Spleen (tissue), 11 donors: ENCODE results near the gene C16orf54. TPM values are rescaled to one million over a fixed set of nuclear protein-coding genes. Genes with fewer than 3 reads are reported as not detected.

Source experiments
- DNase-seq: peaks from one replicate; pipeline ENCODE4 v3.0.0-alpha.2; 2020
- H3K27ac ChIP-seq, 8 donors: fragments of 200-600 bp; sonication (generic) in 7 of 8; 1 replicate in 4 of 8; 2 replicates in 4 of 8; pipeline versions ENCODE4 v1.5.0 to v1.8.0; 2016 to 2021; ENCODE audit warnings: inconsistent platforms in 4 of 8, mild to moderate bottlenecking in 4 of 8, moderate library complexity in 1 of 8
- H3K27me3 ChIP-seq, 7 donors: fragments of 200-600 bp; sonication (generic) in 6 of 7; replicated peaks in 1 of 7; 1 replicate in 4 of 7; 2 replicates in 3 of 7; pipeline versions ENCODE4 v1.5.0 to v1.8.0; 2016 to 2021; ENCODE audit warnings: inconsistent platforms in 3 of 7, mild to moderate bottlenecking in 1 of 7
- H3K36me3 ChIP-seq, 6 donors: fragments of 200-600 bp; sonication (generic) in 5 of 6; 1 replicate in 4 of 6; 2 replicates in 2 of 6; pipeline versions ENCODE4 v1.5.0 to v1.8.0; 2016 to 2021; ENCODE audit warnings: inconsistent platforms in 2 of 6
- H3K4me1 ChIP-seq, 6 donors: fragments of 200-600 bp; sonication (generic) in 5 of 6; 1 replicate in 3 of 6; 2 replicates in 3 of 6; pipeline versions ENCODE4 v1.5.0 to v1.8.0; 2016 to 2021; ENCODE audit warnings: inconsistent platforms in 3 of 6
- H3K4me3 ChIP-seq, 8 donors: fragments of 200-600 bp; sonication (generic) in 7 of 8; 1 replicate in 4 of 8; 2 replicates in 4 of 8; pipeline versions ENCODE4 v1.5.0 to v1.8.0; 2016 to 2021; ENCODE audit warnings: inconsistent platforms in 4 of 8, mild to moderate bottlenecking in 4 of 8, moderate library complexity in 2 of 8
- H3K9me3 ChIP-seq, 8 donors: fragments of 200-600 bp; sonication (generic) in 7 of 8; 1 replicate in 4 of 8; 2 replicates in 4 of 8; pipeline versions ENCODE4 v1.5.0 to v1.8.0; 2016 to 2021; ENCODE audit warnings: inconsistent platforms in 4 of 8
- POLR2A ChIP-seq, 3 donors: fragments of 450-650 bp; IDR thresholded peaks; one replicate each; pipeline ENCODE4 v1.5.1; 2017; ENCODE audit warnings: antibody characterized with exemption in 3 of 3, mild to moderate bottlenecking in 1 of 3
- POLR2AphosphoS5 ChIP-seq, 3 donors: sonication (generic); formaldehyde crosslinking; IDR thresholded peaks; one replicate each; pipeline ENCODE4 v1.5.1; 2017; ENCODE audit warnings: antibody characterized with exemption in 3 of 3
- WGBS, 5 donors: extraction: QIAGEN DNeasy Blood & Tissue Kit in 3 of 5; methylation state at CpG; one replicate each; pipeline versions ENCODE4 v1.1.5 to v1.1.7; 2013 to 2018; 5-methylcytosine and 5-hydroxymethylcytosine counted together
- intact Hi-C: fragments of 100-400 bp; cut with DNase I; formaldehyde crosslinking; loops from one replicate; pipeline ENCODE4 v1.15.0; 2023; ENCODE audit warnings: low total_unique reads
- polyA plus RNA-seq, 3 donors: library from polyadenylated mRNA; stranded (reverse); fragments of 200-250 nt; gene quantifications; one replicate each; pipeline ENCODE4 v1.2.1, GENCODE V29; 2013
- total RNA-seq, 7 donors: library from RNA; depleted of rRNA in 3 of 7; stranded (reverse); fragments of >200 nt in 3 of 7; fragmentation: NEBNext Ultra II Directional in 4 of 7; extraction: Animal tissue kit (Norgen Biotek cat#: 25700) in 4 of 7; gene quantifications; one replicate each; pipeline versions ENCODE4 v1.1.0 to v1.2.1, GENCODE V29; 2016 to 2021
- TF ChIP-seq, protein P1 (sequence below), 11 experiments: fragments of 200-600 bp in 7 of 11; fragments of 450-650 bp in 4 of 11; sonication (generic) in 4 of 11; IDR thresholded peaks in 8 of 11; conservative IDR thresholded peaks in 3 of 11; 1 replicate in 7 of 11; 2 replicates in 4 of 11; pipeline versions ENCODE4 v1.4.0 to v1.8.0; 2016 to 2021; ENCODE audit warnings: antibody characterized with exemption in 11 of 11, inconsistent platforms in 4 of 11, mild to moderate bottlenecking in 1 of 11
- donor health status: healthy with polysubstance abuse.
- donor health status: DM: no; HTN: no; CAD: no; lungs with moderate emphysema.
- donor health status: DM: no; HTN: no; CAD: no.
- donor health status: Bipolar disorder and iron deficiency.
- donor health status: healthy.
- donor health status: DM: no; HTN: no; CAD: no.
- donor health status: DM: yes; HTN: yes; CAD: no.

The C16orf54 gene
- total and polyA plus RNA-seq, 10 donors = 15.6 to 46.0 (median 35.0) TPM

DNA sequence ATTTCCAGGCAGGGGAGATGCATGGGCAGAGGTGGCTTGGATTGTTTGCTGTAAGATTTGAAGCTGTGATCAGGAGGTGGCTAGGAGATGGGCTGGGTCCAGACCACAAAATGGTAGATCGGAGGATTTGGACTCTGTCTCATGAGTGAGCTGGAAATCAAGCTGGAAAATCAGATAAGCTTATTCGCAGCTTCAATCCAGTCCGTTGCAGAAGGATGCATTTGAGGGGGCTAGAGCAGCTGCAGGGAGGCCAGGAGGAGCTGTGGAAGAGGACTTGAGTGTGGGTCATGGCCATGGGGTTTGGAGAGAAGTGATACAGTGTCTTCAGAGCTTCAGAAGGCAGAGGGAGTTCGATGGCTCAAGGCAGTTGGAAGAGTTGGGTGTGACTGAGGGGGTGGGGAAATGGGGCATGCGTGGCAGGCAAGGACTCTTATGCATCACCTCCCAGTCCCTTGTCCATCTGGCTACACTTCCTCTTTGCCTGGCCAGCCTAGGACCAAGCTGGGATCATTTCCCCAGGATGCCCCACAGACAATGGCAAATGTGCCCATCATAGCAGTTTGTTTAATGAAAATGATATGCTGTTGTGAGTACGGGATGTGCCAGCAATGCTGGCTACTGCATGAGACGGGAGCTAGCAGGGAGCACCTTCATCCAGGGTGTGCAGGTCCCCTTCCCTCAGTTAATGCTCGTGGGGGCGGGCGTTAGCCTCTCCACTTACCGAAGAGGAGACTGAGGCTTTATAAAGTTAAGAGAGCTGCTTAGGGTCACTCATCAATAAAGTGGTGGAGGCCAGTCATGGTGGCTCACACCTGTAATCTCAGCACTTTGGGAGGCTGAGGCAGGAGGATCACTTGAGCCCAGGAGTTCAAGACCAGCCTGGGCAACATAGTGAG, 46.2 kb downstream of the C16orf54 start:
- peaks cover 9 to 37% (median 31%) of the 10 kb centered on the region in 6 donors for H3K4me1 ChIP-seq
- no peaks in the 10 kb centered on the region for H3K27me3 ChIP-seq
- H3K9me3 ChIP-seq = peaks cover 0 to 10% (median 0%) of the 10 kb centered on the region in 8 donors
- H3K36me3 ChIP-seq = no peaks in the 10 kb centered on the region
- no peak overlapping the region for H3K4me3 ChIP-seq
- TF ChIP-seq POLR2A (IDR thresholded peaks at IDR 0.05) (no peak), POLR2AphosphoS5 (IDR thresholded peaks at IDR 0.05) (no peak)
- TF ChIP-seq, protein P1, sequence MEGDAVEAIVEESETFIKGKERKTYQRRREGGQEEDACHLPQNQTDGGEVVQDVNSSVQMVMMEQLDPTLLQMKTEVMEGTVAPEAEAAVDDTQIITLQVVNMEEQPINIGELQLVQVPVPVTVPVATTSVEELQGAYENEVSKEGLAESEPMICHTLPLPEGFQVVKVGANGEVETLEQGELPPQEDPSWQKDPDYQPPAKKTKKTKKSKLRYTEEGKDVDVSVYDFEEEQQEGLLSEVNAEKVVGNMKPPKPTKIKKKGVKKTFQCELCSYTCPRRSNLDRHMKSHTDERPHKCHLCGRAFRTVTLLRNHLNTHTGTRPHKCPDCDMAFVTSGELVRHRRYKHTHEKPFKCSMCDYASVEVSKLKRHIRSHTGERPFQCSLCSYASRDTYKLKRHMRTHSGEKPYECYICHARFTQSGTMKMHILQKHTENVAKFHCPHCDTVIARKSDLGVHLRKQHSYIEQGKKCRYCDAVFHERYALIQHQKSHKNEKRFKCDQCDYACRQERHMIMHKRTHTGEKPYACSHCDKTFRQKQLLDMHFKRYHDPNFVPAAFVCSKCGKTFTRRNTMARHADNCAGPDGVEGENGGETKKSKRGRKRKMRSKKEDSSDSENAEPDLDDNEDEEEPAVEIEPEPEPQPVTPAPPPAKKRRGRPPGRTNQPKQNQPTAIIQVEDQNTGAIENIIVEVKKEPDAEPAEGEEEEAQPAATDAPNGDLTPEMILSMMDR (IDR thresholded peaks at IDR 0.05 in 8 of 11, conservative IDR thresholded peaks at IDR 0.05 in 3 of 11) = peak in 1 of 11 experiments; percentile 1
- intact Hi-C loops = loop anchor here (5.0 kb wide), 2 partner anchors 308 to 323 kb away; partner anchors contain the start of gene C16orf92
- DNase-seq = peak; percentile 51
- H3K27ac ChIP-seq = no peak overlapping the region
- WGBS, 5 donors = 74 to 85% (median 76%) methylated on average over 11 of the region's 11 CpGs

DNA sequence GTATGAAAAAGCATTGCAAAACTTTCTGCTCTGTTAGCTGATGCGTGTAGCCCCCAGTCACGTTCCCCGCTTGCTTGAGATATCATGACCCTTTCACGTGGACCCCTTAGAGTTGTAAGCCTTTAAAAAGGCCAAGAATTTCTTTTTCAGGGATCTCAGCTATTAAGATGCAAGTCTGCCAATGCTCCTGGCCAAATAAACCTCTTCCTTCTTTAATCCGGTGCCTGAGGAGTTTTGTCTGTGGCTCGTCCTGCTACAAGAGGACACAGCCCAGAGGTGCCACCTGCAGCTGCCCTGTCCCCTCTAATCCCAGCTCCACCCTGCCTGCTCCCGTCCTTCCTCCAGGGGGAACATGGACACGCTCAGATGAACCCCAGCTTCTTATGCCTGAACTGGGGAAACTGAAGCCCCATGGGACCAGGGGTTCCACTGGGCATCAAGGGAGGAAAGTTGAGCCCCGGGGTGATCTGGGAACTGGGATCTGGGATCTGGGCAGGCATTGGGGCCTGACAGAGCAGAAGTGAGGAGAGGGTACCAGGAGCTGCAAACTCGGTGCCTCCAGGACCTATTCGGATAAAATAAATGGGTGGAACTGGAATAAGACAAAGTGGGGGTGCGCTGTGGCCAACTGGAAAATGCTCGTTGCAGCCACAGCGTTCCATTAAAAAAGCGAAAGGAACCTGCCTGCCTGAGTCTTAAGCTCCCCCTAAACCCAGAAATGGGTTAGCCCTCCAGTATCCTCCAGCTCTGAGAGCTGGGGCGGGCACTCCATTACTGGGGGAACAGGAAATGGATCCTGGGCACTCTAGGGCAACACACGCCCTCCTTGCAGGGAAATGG, 47.1 kb downstream of the C16orf54 start:
- peaks cover 0 to 10% (median 0%) of the 10 kb centered on the region in 8 donors for H3K9me3 ChIP-seq
- DNase-seq = no peak
- WGBS, 5 donors = 86 to 90% (median 89%) methylated on average over 16 to 17 of the region's 17 CpGs
- no peak overlapping the region for H3K4me3 ChIP-seq
- no peak overlapping the region for H3K27ac ChIP-seq
- no peaks in the 10 kb centered on the region for H3K36me3 ChIP-seq
- TF ChIP-seq, protein P1 (IDR thresholded peaks at IDR 0.05 in 8 of 11, conservative IDR thresholded peaks at IDR 0.05 in 3 of 11) = no peak
- TF ChIP-seq POLR2AphosphoS5 (IDR thresholded peaks at IDR 0.05) = no peak
- TF ChIP-seq POLR2A (IDR thresholded peaks at IDR 0.05) = no peak
- H3K27me3 ChIP-seq = no peaks in the 10 kb centered on the region
- H3K4me1 ChIP-seq = peaks cover 9 to 36% (median 31%) of the 10 kb centered on the region in 6 donors
- intact Hi-C loops = loop anchor here (5.0 kb wide), 1 partner anchor 309 kb away; no protein-coding TSS in a partner anchor

DNA sequence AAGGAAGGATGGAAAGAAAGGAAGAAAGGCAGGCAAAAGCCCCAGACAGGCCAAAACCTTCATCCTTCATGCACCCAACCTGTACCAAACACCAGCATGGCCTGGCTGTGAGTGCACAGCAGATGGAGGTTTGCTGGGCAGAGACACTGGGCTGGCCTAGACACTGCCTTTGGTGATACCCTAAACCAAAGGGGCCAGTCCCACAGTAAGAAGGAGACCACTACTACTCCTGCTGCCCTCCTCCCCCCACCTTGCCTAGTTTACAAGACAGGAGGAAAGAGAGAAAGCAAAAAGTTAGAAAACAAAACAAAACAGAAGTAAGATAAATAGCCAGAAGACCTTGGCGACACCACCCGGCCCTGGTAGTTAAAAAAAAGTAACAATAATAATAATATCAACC, 47.7 kb downstream of the C16orf54 start:
- no peak overlapping the region for H3K27ac ChIP-seq
- peaks cover 6 to 31% (median 24%) of the 10 kb centered on the region in 6 donors for H3K4me1 ChIP-seq
- 81 to 90% (median 87%) methylated on average over 2 of the region's 2 CpGs for WGBS, 5 donors
- no peak overlapping the region for H3K4me3 ChIP-seq
- TF ChIP-seq, protein P1 (IDR thresholded peaks at IDR 0.05 in 8 of 11, conservative IDR thresholded peaks at IDR 0.05 in 3 of 11) = no peak
- TF ChIP-seq POLR2A (IDR thresholded peaks at IDR 0.05) (no peak), POLR2AphosphoS5 (IDR thresholded peaks at IDR 0.05) (no peak)
- H3K27me3 ChIP-seq = no peaks in the 10 kb centered on the region
- no peaks in the 10 kb centered on the region for H3K36me3 ChIP-seq
- DNase-seq = no peak
- intact Hi-C loops = loop anchor here (5.0 kb wide), 1 partner anchor 309 kb away; no protein-coding TSS in a partner anchor
- peaks cover 0 to 10% (median 0%) of the 10 kb centered on the region in 8 donors for H3K9me3 ChIP-seq
